HG03432 (cell line): Measurements from ENCODE around the gene VPS45.
"Not testable (repeated sequence)": the region's sequence is repeated elsewhere in the genome, so short reads cannot be mapped to it uniquely, and the experiment has no call there.

Source experiments
- ATAC-seq: cut with Tn5 transposase; IDR thresholded peaks from one replicate; pipeline ENCODE4 v1.9.1; 2021; ENCODE audit warnings: mild to moderate bottlenecking, moderate library complexity; ENCODE audit not compliant: unreplicated experiment

The VPS45 gene, protein sequence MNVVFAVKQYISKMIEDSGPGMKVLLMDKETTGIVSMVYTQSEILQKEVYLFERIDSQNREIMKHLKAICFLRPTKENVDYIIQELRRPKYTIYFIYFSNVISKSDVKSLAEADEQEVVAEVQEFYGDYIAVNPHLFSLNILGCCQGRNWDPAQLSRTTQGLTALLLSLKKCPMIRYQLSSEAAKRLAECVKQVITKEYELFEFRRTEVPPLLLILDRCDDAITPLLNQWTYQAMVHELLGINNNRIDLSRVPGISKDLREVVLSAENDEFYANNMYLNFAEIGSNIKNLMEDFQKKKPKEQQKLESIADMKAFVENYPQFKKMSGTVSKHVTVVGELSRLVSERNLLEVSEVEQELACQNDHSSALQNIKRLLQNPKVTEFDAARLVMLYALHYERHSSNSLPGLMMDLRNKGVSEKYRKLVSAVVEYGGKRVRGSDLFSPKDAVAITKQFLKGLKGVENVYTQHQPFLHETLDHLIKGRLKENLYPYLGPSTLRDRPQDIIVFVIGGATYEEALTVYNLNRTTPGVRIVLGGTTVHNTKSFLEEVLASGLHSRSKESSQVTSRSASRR

DNA sequence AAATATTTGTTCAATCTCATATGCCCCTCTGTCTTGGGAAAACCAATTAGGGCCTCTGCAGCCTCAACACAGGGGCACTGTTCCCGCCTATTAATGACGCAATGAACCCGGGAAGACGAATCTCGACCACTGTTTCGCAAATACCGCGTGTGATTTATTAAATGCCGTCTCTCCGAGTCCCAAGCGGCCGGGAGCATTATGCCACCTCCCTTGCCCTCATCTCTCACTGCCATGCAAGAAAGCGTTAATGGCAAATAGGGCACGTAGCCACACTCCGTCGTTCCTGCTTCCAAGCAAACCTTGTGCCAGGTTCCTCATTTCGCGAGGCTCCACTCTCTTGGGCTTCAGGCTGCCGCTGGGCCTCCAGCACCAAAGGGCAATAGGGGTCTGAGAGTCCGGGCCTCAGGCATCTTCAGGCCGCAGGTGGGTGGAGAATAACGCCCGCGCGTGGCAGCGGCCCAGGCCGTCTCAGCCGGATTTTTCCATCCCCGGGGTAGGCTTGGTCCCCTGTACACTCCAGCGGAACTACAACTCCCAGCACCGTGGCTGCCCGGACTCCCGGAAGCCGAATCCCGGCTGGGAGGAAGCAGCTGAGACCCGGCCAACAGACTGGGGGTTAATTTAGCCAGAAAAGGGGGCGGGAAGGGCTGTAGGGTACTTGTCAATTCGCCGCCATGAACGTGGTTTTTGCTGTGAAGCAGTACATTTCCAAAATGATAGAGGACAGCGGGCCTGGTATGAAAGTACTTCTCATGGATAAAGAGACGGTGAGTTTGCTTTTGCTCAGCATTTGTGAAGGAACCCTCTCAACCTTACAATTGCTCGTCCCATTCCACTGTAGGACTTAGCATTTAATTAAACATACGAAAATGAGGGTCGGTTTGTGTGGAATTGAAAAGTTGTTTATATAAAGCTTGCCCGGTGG, at the start of gene VPS45:
Gene VPS45 (plus strand): TSS at position 593 of the 925 bp plus-strand sequence. CDS start 82 bp downstream, at position 675.
- ATAC-seq = peak; percentile 90

DNA sequence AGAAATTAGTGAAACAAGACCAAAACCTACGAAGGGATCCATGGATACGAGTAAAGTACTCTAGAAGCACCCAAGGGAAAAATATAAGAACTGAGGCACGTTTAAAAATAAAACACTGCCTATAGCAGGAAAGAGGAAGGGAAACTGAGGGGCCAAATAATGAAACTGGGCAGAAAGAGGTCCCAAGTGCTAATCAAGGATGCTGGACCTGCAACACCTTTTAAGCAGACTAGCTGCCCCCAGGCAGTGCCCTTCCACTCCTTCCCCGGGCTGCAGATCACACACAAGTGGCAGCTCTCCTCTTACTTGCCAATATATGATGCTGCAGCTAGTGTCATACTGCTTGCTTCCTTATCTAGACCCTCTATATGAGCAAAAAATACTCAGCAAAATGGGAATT, 49.4 kb upstream of the VPS45 start:
- ATAC-seq = no peak

DNA sequence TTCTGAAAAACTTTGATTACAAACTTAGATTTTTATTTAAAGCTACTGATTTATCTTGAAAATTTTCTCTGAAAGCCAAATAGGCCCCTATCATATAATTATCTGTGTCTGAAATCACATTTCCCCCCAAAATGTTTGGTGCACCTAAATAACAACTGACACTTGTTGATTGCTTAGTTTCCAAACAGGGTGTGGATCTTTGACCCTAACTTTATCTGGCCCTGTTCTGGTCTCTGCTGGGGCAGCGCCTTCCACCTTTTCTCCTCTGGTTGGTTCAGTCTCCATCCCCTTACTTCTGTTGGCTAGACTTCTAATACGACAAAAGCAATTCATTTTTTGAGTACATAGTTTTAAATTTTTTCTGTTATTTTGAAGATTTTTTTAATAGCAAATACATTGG, 46.9 kb upstream of the VPS45 start:
- ATAC-seq = no peak

DNA sequence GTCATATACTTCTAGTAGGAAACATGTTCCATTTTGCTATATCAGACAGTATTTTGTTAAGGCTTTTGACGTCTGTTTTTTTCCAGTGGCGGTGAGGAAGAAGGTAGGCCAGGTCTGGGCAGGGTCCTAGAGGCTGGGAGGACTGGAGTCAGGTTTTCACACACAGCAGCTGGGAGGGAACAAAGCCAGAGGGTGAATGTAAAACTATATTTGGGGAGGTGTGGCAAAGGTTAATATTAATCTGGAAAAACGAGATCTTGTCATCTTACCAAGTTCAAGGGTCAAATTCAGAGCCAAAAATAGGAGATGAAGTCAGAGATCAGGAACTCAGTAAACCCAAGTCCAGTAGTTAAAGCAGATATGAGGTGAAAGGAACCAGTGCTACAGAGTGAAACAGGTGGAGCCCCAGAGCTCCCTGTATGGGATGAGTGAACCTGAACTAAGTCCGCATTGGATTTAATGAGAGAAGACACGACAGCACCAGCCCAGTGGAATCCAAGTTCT, 46.3 kb upstream of the VPS45 start:
- no peak for ATAC-seq

DNA sequence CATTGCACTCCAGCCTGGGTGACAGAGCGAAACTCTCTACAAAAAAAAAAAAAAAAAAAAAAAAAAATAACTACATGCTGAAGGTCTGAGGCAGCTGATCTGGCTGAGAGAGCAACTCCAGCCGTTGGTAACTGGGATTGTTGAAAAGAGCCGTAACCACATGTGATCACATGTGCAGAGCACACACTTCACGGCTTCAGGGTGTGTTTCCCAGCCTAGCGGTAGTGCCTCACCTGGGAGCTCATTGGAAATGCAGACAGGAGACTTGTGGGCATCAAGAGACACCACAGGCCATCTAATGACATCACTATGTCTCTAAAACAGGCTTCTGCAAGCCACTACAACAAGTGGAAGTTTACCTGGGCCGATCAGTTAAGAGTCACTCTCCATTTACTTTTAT, 45.2 kb upstream of the VPS45 start:
- no peak for ATAC-seq

DNA sequence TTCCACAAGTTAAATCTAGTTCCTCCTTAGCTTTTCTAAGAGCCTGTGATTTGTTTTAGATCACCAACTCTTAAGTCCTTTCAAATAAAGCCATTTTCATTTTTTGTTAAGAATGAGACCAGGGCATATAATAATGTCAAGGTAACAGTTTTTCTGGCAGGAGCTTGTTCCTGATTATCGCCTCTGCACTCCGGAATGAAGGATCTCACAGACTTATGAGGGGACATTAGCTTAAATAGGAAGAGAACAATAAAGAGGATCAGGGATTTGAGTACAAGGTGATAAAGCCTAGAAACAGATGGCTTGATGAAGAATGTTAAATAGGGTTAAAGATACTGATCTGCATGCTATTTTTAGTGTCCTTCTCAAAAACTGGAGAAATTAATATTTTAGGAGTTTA, 43.4 kb upstream of the VPS45 start:
- ATAC-seq = no peak

DNA sequence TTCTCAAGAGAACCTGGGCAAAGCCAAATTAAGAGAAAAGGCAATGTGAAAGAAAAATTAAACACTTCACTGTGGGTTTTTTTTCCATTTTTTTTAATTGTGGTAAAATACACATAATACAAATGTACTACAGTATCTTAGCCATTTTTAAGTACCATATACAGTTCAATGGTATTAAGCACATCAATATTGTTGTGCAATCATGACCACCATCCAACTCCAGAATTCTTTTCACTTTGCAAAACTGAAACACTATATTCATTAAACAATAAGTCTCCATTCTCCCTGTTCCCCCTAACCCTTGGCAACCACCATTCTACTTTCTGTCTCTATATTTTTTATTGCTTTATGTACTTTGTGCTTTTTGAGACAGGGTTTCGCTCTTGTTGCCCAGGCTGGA, 39.3 kb upstream of the VPS45 start:
- no peak for ATAC-seq

DNA sequence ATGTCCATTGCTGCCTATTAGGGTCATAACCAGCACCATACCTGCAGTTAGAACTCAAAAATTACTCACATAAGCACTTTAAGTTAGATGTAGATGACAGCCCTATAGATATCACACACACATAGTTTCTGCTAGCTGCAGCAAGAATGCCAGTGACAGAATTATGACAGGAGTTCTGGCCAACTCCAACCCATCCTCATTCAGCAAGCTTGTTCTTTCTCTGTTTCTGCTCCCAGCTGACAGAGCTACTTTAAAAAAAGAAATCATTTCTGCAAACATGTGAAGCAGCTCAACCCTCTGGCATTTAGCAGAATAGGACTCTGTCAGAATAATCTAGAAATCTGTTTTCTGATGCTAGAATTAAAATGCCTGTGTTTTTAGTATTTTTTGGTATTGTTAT, 33.2 kb upstream of the VPS45 start:
- no peak for ATAC-seq

DNA sequence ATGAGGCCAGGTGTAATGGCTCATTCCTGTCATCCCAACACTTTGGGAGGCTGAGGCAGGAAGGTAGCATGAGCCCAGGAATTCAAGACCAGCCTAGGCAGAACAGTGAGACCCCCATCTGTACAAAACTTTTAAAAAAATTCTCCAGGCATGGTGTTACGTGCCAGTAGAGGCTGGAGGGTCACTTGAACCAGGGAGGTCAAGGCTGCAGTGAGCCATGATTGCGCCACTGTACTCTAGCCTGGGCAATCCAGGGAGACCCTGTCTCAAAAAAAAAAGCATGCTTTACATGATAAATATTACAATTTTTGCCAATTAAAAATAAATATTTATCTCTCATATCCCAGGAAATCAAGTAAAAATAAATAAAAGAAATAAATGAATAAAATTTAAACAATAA, 17.6 kb upstream of the VPS45 start:
- ATAC-seq = no peak

DNA sequence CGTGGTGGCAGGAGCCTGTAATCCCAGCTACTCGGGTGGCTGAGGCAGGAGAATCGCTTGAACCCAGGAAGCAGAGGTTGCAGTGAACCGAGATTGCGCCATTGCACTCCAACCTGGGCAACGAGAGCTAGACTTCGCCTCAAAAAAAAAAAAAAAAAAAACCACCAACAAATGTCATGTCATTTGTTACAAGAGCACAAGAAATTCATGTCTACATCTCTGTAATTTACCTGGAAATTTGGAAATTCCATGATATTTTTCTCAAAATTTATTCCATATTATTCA, 16.5 kb upstream of the VPS45 start:
- no peak for ATAC-seq

DNA sequence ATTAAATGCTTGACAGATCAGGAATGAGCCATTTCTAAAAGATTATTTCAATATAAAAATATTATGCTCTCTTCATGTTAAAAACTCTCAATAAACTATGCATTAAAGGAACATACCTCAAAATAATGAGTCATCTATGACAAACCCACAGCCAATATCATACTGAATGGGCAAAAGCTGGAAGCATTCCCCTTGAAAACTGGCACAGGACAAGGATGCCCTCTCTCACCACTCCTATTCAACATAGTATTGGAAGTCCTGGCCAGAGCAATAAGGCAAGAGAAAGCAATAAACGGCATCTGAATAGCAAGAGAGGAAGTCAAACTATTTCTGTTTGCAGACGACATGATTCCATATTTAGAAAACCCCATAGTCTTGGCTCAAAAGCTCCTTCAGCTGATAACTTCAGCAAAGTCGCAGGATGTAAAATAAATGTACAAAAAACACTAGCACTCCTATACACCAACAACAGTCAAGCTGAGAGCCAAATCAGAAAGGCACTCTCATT, 15.6 kb upstream of the VPS45 start:
- ATAC-seq = not testable (repeated sequence)

DNA sequence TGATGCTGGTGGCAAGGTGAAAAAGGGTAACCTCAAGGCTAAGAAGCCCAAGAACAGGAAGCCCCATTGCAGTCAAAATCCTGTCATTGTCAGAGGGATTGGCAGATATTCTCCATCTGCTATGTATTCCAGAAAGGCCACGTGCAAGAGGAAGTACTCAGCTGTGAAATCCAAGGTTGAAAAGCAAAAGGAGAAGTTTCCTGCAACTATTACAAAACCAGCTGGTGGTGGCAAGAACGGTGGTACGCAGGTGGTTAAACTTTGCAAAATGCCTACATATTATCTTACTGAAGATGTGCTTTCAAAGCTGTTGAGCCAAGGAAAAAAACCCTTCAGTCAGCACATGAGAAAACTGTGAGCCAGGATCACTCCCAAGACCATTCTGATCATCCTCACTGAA, 13.7 kb upstream of the VPS45 start:
- ATAC-seq = no peak

DNA sequence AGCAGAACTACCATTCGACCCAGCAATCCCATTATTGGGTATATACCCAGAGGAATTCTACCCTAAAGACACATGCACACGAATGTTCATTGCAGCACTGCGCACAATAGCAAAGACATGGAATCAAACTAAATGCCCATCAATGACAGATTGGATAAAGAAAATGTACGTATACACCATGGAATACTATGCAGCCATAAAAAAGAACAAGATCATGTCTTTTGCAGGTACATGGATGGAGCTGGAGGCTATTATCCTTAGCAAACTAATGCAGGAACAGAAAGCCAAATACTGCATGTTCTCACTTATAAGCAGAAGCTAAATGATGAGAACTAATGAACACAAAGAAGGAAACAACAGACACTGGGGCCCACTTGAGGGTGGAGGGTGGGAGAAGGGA, 12.1 kb upstream of the VPS45 start:
- ATAC-seq = not testable (repeated sequence)

DNA sequence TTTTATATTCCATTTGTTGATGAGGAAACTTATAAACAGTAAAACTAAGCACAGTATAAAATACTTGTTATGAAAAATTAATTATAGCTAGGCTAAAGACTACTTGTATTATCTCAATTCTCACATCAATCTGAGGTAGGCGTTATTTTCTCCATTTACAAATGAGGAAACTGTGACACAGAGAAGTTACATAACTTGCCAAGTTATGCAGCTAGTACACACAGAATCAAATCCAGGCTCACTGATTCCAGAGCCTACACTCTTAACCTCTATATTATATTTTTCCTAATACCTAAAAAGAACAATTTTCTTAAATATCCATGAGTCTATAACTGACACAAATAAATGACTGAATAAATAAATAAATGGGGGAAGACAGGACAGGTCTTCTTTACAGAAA, 11.2 kb upstream of the VPS45 start:
- no peak for ATAC-seq

DNA sequence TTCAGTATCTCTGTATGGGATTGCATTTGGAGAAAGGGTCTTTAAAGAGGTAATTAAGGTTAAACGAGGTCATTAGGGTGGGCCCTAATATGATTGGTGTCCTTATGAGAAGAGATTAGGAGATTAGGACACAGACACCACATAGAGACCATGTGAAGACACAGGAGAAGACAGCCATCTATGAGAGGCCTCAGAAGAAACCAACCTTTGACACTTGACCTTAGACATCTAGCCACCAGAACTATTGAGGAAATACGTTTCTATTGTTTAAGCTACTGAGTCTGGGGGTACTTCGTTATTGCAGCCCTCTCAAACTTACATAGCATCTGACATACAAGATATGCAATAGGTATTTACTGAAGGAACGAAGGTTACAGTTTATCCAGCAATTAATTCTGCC, 7.3 kb upstream of the VPS45 start:
- ATAC-seq = no peak

DNA sequence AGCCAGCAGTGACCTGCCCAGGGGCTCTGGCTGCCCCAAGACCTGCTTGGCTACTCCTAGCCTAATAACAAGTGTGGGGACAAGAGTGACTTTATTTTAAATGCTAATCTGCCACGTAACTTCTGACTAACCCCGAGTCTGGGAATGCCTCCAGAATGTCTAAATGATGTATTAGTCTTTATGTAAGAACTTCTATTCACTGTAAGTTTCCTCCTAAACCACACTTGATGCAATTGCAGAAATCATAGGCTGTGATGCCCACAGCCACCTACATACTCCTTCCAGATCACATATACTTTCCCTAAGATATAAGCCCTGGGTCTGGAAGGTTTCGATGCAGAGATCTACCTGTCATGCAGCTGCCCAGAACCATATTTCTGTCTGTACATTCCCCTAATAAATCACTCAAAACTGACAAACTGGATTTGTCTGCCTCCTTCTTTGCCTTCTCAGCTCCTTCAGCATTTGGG, 5.9 kb upstream of the VPS45 start:
- no peak for ATAC-seq

DNA sequence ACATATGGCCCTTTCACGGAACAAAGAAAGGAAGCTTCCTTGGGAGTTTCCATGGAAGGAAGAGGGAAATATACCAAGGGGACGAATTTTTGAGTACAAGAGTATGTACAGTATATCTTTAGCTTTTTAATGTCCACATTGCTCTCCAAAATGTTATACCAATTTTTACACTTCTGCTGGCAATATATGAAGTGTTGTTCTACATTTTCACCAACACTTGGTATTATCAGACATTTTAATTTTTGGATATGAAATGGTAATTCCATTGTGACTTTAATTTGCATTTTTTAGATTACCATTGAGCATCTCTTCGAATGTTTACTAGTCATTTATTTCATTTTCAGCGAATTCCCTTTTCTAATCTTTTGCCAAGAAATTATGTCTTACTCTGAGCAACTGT, 5.5 kb upstream of the VPS45 start:
- no peak for ATAC-seq

DNA sequence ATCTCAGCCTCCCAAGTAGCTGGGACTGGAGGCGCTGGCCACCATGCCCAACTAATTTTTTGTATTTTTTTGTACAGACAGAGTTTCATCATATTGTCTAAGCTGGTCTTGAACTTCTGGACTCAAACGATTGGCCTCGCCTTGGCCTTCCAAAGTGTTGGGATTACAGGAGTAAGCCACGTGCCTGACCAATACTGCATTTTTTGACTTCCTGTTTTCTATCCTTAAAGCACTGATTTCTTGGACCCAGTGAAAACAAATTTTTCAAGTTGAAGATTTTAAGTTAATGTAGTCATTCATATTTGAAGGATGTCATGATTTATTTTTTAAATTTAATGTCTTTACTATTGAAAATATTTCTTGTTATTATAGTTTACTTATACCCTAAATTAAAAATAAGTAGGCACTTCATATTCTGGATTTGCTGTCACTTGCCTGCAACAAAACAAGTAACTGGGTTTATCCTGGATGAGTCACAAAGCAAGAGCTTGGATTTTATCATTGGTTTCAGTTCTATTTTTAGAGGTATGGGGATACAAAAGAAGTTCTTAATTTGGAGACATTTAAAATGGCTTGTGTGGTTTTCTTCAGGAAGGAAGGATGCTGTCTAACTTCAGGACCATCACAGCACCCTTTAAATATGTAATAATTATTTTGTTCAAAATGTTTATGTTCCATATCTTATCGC, 2.2 kb upstream of the VPS45 start:
- ATAC-seq = no peak

DNA sequence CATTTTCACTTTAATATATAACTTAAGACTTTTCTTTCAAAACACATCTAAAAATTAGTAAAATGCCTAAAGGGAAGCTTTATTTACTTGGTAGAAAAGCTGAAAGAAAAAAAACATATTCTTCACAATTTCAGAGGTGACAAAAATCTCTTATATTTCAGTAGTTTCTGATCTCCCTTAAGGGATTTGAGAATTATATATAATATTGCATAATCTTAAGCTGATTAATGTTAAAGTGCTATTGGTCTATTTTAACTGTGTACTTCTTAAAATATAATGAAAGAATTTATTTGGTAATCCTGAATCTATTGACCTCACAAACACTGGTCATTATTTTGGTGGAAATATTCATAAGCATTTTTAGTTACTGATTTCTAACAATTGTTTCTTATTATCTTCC, 1.2 kb upstream of the VPS45 start:
- no peak for ATAC-seq

DNA sequence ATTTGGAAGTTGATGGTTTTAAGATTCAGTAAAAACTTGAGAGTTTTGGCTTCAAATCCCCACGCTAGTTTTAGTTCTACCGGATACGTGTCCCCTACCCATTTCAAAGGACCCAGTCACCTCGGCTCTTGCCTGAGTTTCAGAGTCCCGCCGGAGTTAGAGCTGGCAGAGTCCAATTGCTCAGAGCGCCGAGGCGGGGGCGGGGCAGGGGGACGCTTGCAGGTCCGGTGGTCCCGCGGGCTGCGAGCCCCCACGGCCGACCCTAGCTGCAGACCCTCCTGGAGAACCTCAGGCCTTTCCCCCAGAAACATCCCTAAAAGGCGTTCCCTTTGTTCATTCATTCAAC, 765 bp upstream of the VPS45 start:
- ATAC-seq = peak; percentile 34

DNA sequence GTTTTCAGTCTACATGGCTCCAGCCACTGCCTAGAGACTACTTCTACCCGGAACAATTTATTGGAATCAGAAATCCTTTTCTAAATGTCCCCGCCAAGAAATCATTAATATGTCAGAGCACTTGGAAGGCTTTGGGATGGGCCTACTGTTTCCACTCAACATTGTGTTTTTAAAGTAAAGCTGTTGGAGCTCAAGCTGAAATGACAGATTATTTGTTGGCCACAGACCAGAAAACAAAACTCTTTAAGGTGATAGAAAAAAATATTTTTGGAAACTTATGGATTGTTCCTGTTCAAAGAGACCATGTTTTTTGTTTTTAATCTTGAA, 496 bp downstream of the VPS45 start:
- no peak for ATAC-seq
